WTC11 (cell line): ENCODE measurements around the gene METTL21C. TPM values are rescaled to one million over a fixed set of nuclear protein-coding genes. Genes with fewer than 3 reads are reported as not detected.

Experiments used
- ATAC-seq: fragments of 200-7000 bp; cut with Tn5 transposase; 2 replicates; pipeline ENCODE4 v1.10.0; 2021; ENCODE audit warnings: mild to moderate bottlenecking, moderate library complexity
- CTCF ChIA-PET: fragments of 300-600 bp; sonication (Branson Sonifier 250); formaldehyde crosslinking; loops from one replicate; lab custom pipeline; 2021; ENCODE audit warnings: antibody characterized with exemption; lab: Charles Lee
- POLR2A ChIA-PET: fragments of 350-600 bp; sonication (Branson Sonifier 250); formaldehyde crosslinking; loops from one replicate; lab custom pipeline; 2021; ENCODE audit warnings: antibody characterized with exemption; lab: Charles Lee
- DNase-seq: peaks from one replicate; pipeline ENCODE4 v3.0.0; 2021; ENCODE audit warnings: low spot score
- H3K27ac Mint-ChIP-seq: 2 replicates; pipeline ENCODE4 v1.8.0; 2021; ENCODE audit warnings: mixed read lengths
- H3K27me3 Mint-ChIP-seq: 2 replicates; pipeline ENCODE4 v1.8.0; 2021; ENCODE audit warnings: low read depth, mild to moderate bottlenecking, moderate library complexity, mixed read lengths
- H3K36me3 Mint-ChIP-seq: 2 replicates; pipeline ENCODE4 v1.8.0; 2021; ENCODE audit warnings: mixed read lengths
- H3K4me1 Mint-ChIP-seq: 2 replicates; pipeline ENCODE4 v1.8.0; 2022; ENCODE audit warnings: mixed read lengths
- H3K4me3 Mint-ChIP-seq: 2 replicates; pipeline ENCODE4 v1.8.0; 2021; ENCODE audit warnings: mild to moderate bottlenecking, moderate library complexity, mixed read lengths
- H3K9me3 Mint-ChIP-seq: 2 replicates; pipeline ENCODE4 v1.8.0; 2021; ENCODE audit warnings: mixed read lengths
- AFF4 ChIP-seq: sonication (generic); formaldehyde crosslinking; IDR thresholded peaks from 2 replicates; pipeline ENCODE4 v1.8.1; 2023; ENCODE audit warnings: mild to moderate bottlenecking, missing genetic modification reagents, borderline replicate concordance
- ARID4B ChIP-seq: sonication (generic); formaldehyde crosslinking; IDR thresholded peaks from 2 replicates; pipeline ENCODE4 v1.8.0; 2023; ENCODE audit warnings: missing genetic modification reagents, mild to moderate bottlenecking, borderline replicate concordance
- CREB1 ChIP-seq: sonication (generic); formaldehyde crosslinking; IDR thresholded peaks from 2 replicates; pipeline ENCODE4 v1.8.0; 2023; ENCODE audit warnings: mild to moderate bottlenecking, missing genetic modification reagents
- E2F1 ChIP-seq: sonication (generic); formaldehyde crosslinking; IDR thresholded peaks from 2 replicates; pipeline ENCODE4 v1.8.0; 2022; ENCODE audit warnings: mild to moderate bottlenecking, missing genetic modification reagents
- E2F4 ChIP-seq: sonication (generic); formaldehyde crosslinking; IDR thresholded peaks from 2 replicates; pipeline ENCODE4 v1.8.1; 2022; ENCODE audit warnings: low read depth, mild to moderate bottlenecking, moderate library complexity, missing genetic modification reagents, borderline replicate concordance
- ETV6 ChIP-seq: sonication (generic); formaldehyde crosslinking; IDR thresholded peaks from 2 replicates; pipeline ENCODE4 v1.8.1; 2022; ENCODE audit warnings: mild to moderate bottlenecking, missing genetic modification reagents
- FOXJ3 ChIP-seq: sonication (generic); formaldehyde crosslinking; IDR thresholded peaks from 2 replicates; pipeline ENCODE4 v1.9.0; 2021; ENCODE audit warnings: missing genetic modification reagents, mild to moderate bottlenecking, borderline replicate concordance
- MAX ChIP-seq: sonication (generic); formaldehyde crosslinking; IDR thresholded peaks from 2 replicates; pipeline ENCODE4 v1.8.0; 2022; ENCODE audit warnings: mild to moderate bottlenecking, missing genetic modification reagents
- NFE2L1 ChIP-seq: sonication (generic); formaldehyde crosslinking; IDR thresholded peaks from 2 replicates; pipeline ENCODE4 v1.8.1; 2023; ENCODE audit warnings: missing genetic modification reagents
- ZNF138 ChIP-seq: sonication (generic); formaldehyde crosslinking; conservative IDR thresholded peaks from 2 replicates; pipeline ENCODE4 v1.8.1; 2022; ENCODE audit warnings: mild to moderate bottlenecking, moderate library complexity, missing genetic modification reagents
- ZNF281 ChIP-seq: sonication (generic); formaldehyde crosslinking; IDR thresholded peaks from 2 replicates; pipeline ENCODE4 v1.8.0; 2023; ENCODE audit warnings: mild to moderate bottlenecking, missing genetic modification reagents
- total RNA-seq: library from RNA; stranded (reverse); gene quantifications from 3 replicates; pipeline ENCODE4 v1.2.3, GENCODE V29; 2021

METTL21C gene
- total RNA-seq, 1 experiment from 2014 or later, result not detected

GRCh38 chr13:102718746-102719145 is 23.9 kb upstream of the METTL21C start (continued):
- TF ChIP-seq E2F1 (CRISPR knock-in tag) (no peak), ZNF138 (CRISPR knock-in tag) (no peak)

GRCh38 chr13:102715447-102715846 is 20.6 kb upstream of the METTL21C start:
- no peaks in the 10 kb centered on the region; the same call in 1 of the 2 replicates for H3K36me3 Mint-ChIP-seq
- H3K4me1 Mint-ChIP-seq, result no peaks in the 10 kb centered on the region
- no peak overlapping the region for H3K4me3 Mint-ChIP-seq
- CTCF ChIA-PET, result interaction anchor here (0.6 to 1.0 kb wide), 2 partner anchors 9 to 1287 kb away, joined by 3 read pairs; no protein-coding TSS in a partner anchor
- no peaks in the 10 kb centered on the region; the same call in 1 of the 2 replicates for H3K27me3 Mint-ChIP-seq
- POLR2A ChIA-PET, result interaction anchor here (0.6 kb wide), 1 partner anchor 9 kb away, joined by 4 read pairs; no protein-coding TSS in a partner anchor
- peaks cover 11% of the 10 kb centered on the region for H3K9me3 Mint-ChIP-seq
- TF ChIP-seq CREB1, result no peak
- H3K27ac Mint-ChIP-seq, result no peak overlapping the region
- DNase-seq, result no peak
- ATAC-seq, result no peak

- H3K4me1 Mint-ChIP-seq, result no peaks in the 10 kb centered on the region
These were observed 15.4 kb upstream of the METTL21C start for GRCh38 chr13:102710261-102710679.

GRCh38 chr13:102709536-102709935 is 14.7 kb upstream of the METTL21C start:
- ATAC-seq (no peak), DNase-seq (no peak)
- ChIA-PET CTCF (no interaction called here), POLR2A (no interaction called here)
- H3K4me3 Mint-ChIP-seq, result no peak overlapping the region
- H3K36me3 Mint-ChIP-seq, result no peaks in the 10 kb centered on the region
- H3K27ac Mint-ChIP-seq, result no peak overlapping the region
- no peaks in the 10 kb centered on the region for H3K27me3 Mint-ChIP-seq
- TF ChIP-seq NFE2L1 (CRISPR knock-in tag) (no peak), ARID4B (CRISPR knock-in tag) (no peak), AFF4 (CRISPR knock-in tag) (no peak), E2F4 (CRISPR knock-in tag) (no peak), MAX (CRISPR knock-in tag) (no peak)
- peaks cover 4% of the 10 kb centered on the region; the same call in 1 of the 2 replicates for H3K9me3 Mint-ChIP-seq
- H3K4me1 Mint-ChIP-seq, result no peaks in the 10 kb centered on the region

More at GRCh38 chr13:102710261-102710679, 15.4 kb upstream of the METTL21C start:
- CTCF ChIA-PET, result no interaction called here
- POLR2A ChIA-PET, result no interaction called here
- Mint-ChIP-seq H3K36me3 (no peaks in the 10 kb centered on the region), H3K27ac (no peak overlapping the region), H3K9me3 (peaks cover 5% of the 10 kb centered on the region), H3K4me3 (no peak overlapping the region), H3K27me3 (no peaks in the 10 kb centered on the region)
- TF ChIP-seq FOXJ3 (CRISPR knock-in tag) (no peak), ZNF281 (CRISPR knock-in tag) (no peak), ETV6 (no peak)
- no peak for ATAC-seq
- DNase-seq, result no peak
